ENCODE measurements around the gene KMT2C. TPM values are rescaled to one million over a fixed set of nuclear protein-coding genes. Genes with fewer than 3 reads are reported as not detected.

The KMT2C gene
- total and polyA plus RNA-seq, 7 donors, result 5.8 to 82.3 (median 45.7) TPM

DNA sequence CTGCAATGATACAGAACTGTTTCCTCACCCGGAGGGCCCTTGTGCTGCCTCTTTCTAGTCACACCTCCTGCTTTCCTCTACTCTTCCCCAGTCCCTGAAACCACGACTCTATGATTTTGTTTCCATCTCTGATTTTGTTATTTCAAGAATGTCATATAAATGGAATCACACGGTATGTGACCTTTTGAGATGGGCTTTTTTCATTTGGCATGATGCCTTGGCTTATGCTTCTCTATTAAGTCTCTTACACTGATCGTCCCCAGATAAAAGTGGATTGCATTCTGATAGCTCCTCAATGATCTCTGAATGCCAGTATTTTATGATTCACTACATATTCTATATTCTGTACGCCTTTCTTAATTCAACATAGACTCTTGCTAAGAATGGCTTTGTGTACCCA lies 332.1 kb downstream of the KMT2C start:
- no peak for ATAC-seq
- Histone ChIP-seq H3K36me3 (ENCODE audit: insufficient read depth in 1 of 2, low read depth in 1 of 2) (peaks cover 3 to 52% of the 10 kb centered on the region in 2 donors), H3K9me3 (no peaks in the 10 kb centered on the region), H3K27ac (no peak overlapping the region), H3K4me1 (peaks cover 8% of the 10 kb centered on the region), H3K4me3 (no peak overlapping the region), H3K27me3 (ENCODE audit: insufficient read depth in 3 of 3, low read length in 2 of 3) (no peaks in the 10 kb centered on the region)
- intact Hi-C loops (cut with DNase I), result no loop called here
- DNase-seq, result no peak
- 54 to 71% (median 55%) methylated on average over 5 of the region's 5 CpGs for WGBS, 3 donors
- TF ChIP-seq, protein P1, sequence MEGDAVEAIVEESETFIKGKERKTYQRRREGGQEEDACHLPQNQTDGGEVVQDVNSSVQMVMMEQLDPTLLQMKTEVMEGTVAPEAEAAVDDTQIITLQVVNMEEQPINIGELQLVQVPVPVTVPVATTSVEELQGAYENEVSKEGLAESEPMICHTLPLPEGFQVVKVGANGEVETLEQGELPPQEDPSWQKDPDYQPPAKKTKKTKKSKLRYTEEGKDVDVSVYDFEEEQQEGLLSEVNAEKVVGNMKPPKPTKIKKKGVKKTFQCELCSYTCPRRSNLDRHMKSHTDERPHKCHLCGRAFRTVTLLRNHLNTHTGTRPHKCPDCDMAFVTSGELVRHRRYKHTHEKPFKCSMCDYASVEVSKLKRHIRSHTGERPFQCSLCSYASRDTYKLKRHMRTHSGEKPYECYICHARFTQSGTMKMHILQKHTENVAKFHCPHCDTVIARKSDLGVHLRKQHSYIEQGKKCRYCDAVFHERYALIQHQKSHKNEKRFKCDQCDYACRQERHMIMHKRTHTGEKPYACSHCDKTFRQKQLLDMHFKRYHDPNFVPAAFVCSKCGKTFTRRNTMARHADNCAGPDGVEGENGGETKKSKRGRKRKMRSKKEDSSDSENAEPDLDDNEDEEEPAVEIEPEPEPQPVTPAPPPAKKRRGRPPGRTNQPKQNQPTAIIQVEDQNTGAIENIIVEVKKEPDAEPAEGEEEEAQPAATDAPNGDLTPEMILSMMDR (IDR thresholded peaks at IDR 0.05), result no peak

DNA sequence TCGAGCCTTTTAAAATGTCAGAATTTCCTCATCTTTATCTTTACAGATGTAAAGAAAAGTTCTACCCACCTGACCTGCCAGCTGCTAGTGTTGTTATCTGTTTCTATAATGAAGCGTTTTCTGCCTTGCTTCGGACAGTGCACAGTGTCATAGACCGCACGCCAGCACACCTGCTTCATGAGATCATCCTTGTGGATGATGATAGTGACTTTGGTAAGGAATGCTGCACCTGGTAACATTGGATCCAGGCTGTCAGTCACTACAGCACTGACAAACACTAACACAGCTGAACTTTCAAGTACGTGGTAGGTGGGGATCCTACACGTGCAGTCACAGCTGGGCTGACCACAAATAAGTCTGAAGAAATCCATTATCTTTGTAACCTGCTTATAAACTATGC lies 332.7 kb downstream of the KMT2C start:
- 80 to 90% (median 83%) methylated on average over 7 of the region's 7 CpGs for WGBS, 3 donors
- TF ChIP-seq, protein P1 (IDR thresholded peaks at IDR 0.05), result no peak
- Histone ChIP-seq H3K4me3 (no peak overlapping the region), H3K27me3 (ENCODE audit: insufficient read depth in 3 of 3, low read length in 2 of 3) (no peaks in the 10 kb centered on the region), H3K9me3 (no peaks in the 10 kb centered on the region), H3K4me1 (peaks cover 8% of the 10 kb centered on the region), H3K27ac (no peak overlapping the region), H3K36me3 (ENCODE audit: insufficient read depth in 1 of 2, low read depth in 1 of 2) (peaks cover 3 to 48% of the 10 kb centered on the region in 2 donors)
- intact Hi-C loops (cut with DNase I), result no loop called here
- no peak for DNase-seq
- ATAC-seq, result peak in 2 of 4 donors; percentile 20 to 67

DNA sequence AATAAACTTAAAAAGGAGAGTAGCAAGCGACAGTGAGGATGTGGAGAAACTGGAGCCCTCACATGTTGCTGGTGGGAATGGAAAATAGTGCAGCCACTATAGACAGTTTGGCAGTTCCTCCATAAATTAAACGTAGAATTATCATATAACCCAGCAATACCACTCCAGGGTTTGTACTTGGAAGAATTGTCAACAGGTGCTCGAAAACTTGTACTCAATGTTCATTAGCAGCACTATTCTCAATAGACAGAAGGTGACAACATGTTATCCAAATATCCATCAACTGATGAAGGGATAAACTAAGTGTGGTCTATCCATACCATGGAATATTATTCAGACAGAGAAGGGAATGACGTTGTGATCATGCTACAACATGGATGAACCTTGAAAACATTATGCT lies 338.5 kb downstream of the KMT2C start:
- H3K36me3 ChIP-seq (ENCODE audit: insufficient read depth in 1 of 2, low read depth in 1 of 2), result peaks cover 3 to 5% of the 10 kb centered on the region in 2 donors
- DNase-seq (no peak), ATAC-seq (no peak)
- no peak overlapping the region for H3K4me3 ChIP-seq
- intact Hi-C loops (cut with DNase I), result no loop called here
- 87 to 96% (median 89%) methylated on average over 4 of the region's 4 CpGs for WGBS, 3 donors
- TF ChIP-seq, protein P1 (IDR thresholded peaks at IDR 0.05), result no peak
- no peaks in the 10 kb centered on the region for H3K27me3 ChIP-seq (ENCODE audit: insufficient read depth in 3 of 3, low read length in 2 of 3)
- no peaks in the 10 kb centered on the region for H3K9me3 ChIP-seq
- H3K27ac ChIP-seq, result no peak overlapping the region
- peaks cover 8% of the 10 kb centered on the region for H3K4me1 ChIP-seq

DNA sequence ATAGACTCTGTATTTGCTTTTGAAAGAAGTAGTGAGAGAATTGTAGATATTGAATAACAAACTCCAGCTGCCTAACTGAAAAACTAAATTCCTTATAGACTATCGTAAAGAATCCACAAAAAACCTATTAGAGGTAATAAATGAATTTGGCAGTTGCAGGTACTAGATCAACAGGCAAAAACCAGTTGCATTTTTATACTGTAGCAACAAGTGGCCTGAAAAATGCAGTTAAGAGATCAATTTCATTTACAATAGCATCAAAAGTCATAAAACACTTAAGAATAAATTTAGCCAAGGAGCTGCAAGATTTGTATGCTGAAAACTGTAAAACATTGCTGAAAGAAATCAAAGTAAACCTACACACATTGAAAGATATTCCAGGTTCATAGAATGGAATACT lies 340.0 kb downstream of the KMT2C start:
- H3K4me1 ChIP-seq, result peaks cover 2% of the 10 kb centered on the region
- H3K27ac ChIP-seq, result no peak overlapping the region
- no peak overlapping the region for H3K4me3 ChIP-seq
- H3K27me3 ChIP-seq (ENCODE audit: insufficient read depth in 3 of 3, low read length in 2 of 3), result no peaks in the 10 kb centered on the region
- H3K9me3 ChIP-seq, result no peaks in the 10 kb centered on the region
- WGBS, 3 donors, result 93 to 98% (median 95%) methylated on average over 1 of the region's 1 CpG
- H3K36me3 ChIP-seq (ENCODE audit: insufficient read depth in 1 of 2, low read depth in 1 of 2), result peaks cover 1 to 5% of the 10 kb centered on the region in 2 donors
- TF ChIP-seq, protein P1 (IDR thresholded peaks at IDR 0.05), result no peak
- DNase-seq, result no peak
- no peak for ATAC-seq
- intact Hi-C loops (cut with DNase I), result no loop called here

DNA sequence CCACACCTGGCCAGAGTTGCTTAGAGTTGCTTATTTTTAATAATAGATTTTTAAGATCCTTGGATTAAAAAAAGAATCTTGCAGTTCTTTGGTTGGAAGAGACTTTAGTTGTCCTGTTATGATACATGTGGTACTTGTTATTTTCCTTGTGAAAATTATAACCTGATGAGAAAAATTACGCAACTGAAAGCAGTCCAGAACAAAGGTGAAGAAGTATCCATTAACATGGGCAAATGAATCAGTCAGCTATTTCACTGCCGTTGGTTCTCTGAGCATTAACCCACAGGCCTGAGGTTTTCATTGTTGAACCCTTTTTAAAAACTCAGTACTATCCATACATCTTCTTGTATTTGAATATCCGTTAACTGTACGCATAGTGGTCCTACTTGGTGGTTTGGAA lies 342.1 kb downstream of the KMT2C start:
- TF ChIP-seq, protein P1 (IDR thresholded peaks at IDR 0.05), result no peak
- Histone ChIP-seq H3K4me3 (no peak overlapping the region), H3K4me1 (no peaks in the 10 kb centered on the region), H3K27me3 (ENCODE audit: insufficient read depth in 3 of 3, low read length in 2 of 3) (no peaks in the 10 kb centered on the region), H3K9me3 (no peaks in the 10 kb centered on the region), H3K36me3 (ENCODE audit: insufficient read depth in 1 of 2, low read depth in 1 of 2) (peaks cover 0 to 5% of the 10 kb centered on the region in 2 donors), H3K27ac (no peak overlapping the region)
- intact Hi-C loops (cut with DNase I), result no loop called here
- no peak for DNase-seq
- WGBS, 3 donors, result 90 to 94% (median 91%) methylated on average over 4 of the region's 4 CpGs
- no peak for ATAC-seq
